IPS DF 6.9 (cell line): ENCODE results near the gene SEMA3F.

Experiments used
- DNase-seq: peaks from one replicate; pipeline ENCODE4 v3.0.0-alpha.2; 2013; ENCODE audit warnings: low read depth, low spot score
- H3K27ac ChIP-seq: one replicate; pipeline ENCODE4 v1.5.1; 2013; ENCODE audit warnings: low read length, control low read depth
- H3K27me3 ChIP-seq: 2 replicates; pipeline ENCODE4 v1.6.1; 2013; ENCODE audit warnings: mild to moderate bottlenecking, low read length; ENCODE audit not compliant: control insufficient read depth, insufficient read depth
- H3K36me3 ChIP-seq: 2 replicates; pipeline ENCODE4 v1.6.1; 2013; ENCODE audit warnings: low read length; ENCODE audit not compliant: control insufficient read depth, insufficient read depth
- H3K4me1 ChIP-seq: 2 replicates; pipeline ENCODE4 v1.6.1; 2013; ENCODE audit warnings: low read length; ENCODE audit not compliant: control insufficient read depth, insufficient read depth
- H3K4me3 ChIP-seq: 2 replicates; pipeline ENCODE4 v1.5.1; 2013; ENCODE audit warnings: mild to moderate bottlenecking, low read length
- H3K9me3 ChIP-seq: 2 replicates; pipeline ENCODE4 v1.6.1; 2013; ENCODE audit warnings: low read length, inconsistent platforms; ENCODE audit not compliant: control insufficient read depth, insufficient read depth
- WGBS: extraction: QIAGEN DNeasy Blood & Tissue Kit; methylation state at CpG from one replicate; pipeline ENCODE4 v1.1.7; 2013; ENCODE audit warnings: mixed read lengths, missing lambda C conversion rate; ENCODE audit not compliant: insufficient read length, insufficient coverage; 5-methylcytosine and 5-hydroxymethylcytosine counted together

The SEMA3F gene

DNA sequence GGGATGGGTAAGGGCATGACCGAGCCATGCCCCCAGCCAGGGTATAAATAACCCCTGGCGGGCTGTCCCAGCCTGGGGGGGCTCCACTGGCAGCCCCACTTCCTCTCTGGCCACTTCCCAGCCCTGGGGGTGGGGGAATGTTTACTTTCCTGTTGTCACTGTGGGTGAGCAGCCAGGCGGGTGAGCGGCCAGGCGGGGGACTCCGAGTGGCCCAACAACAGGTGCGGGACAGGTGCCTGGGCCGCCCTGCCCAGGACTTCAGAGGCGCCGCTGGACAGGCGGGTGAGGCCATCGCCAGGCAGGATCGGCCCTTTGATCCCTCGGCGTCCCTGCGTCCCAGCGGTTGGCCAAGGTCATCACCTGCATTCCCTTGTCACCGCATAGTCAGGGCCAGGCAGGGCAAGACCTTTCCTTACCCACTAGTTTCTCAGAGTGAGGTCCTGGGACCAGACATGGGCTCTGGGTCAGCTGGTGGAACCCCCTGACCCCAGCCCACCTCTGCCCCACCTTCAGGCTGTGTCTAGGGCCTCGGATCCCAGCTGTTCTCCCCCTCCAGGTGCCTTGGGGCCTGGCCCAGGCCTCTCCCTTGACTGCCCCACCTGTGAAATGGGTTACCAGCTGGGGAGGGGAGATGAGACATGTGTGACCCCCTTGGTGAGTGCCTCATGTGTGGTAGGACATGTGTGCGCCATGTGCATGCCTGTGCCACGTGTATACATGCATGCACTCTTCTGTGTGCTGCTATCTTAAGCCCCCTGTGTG is 16.6 kb downstream of the SEMA3F start:
- Histone ChIP-seq H3K36me3 (peaks cover 23% of the 10 kb centered on the region), H3K27ac (no peak overlapping the region), H3K9me3 (no peaks in the 10 kb centered on the region), H3K4me1 (peaks cover 4% of the 10 kb centered on the region; the same call in 1 of the 2 replicates), H3K4me3 (no peak overlapping the region), H3K27me3 (no peaks in the 10 kb centered on the region)
- no peak for DNase-seq
- WGBS = no CpG with 5 or more reads among the region's 21 CpGs

DNA sequence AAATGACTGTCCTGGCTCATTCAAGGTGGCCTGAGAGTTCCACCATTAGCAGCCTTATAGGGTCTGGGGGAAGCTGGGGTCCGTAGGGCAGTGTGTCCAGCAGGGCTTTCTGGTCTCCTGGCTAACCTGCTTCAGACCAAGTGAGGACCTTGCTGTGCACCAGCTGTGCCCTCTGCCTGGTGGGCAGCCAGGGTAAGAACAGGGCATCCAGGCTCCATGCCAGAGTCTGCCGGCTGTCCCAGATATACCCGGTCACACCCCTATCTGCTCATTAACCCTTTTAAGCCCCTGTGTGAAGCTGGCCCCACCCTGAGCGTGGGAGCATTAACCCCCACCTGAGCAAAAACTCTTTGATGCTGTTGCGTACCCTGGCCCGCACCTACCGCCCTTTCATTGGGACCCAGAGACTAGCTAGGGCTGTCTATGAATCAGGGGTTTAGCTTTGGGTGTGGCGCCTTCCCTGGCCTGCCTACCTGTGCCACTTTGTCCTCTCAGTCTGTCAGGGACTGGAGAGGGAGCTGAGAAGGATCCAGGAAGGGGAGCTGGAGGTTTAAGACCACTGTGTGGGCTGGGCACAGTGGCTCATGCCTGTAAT is 17.6 kb downstream of the SEMA3F start:
- no peak for DNase-seq
- peaks cover 28% of the 10 kb centered on the region for H3K36me3 ChIP-seq
- no CpG with 5 or more reads among the region's 8 CpGs for WGBS
- H3K27me3 ChIP-seq = no peaks in the 10 kb centered on the region
- H3K27ac ChIP-seq = no peak overlapping the region
- H3K9me3 ChIP-seq = no peaks in the 10 kb centered on the region
- no peak overlapping the region for H3K4me3 ChIP-seq
- H3K4me1 ChIP-seq = peaks cover 4% of the 10 kb centered on the region; the same call in 1 of the 2 replicates

DNA sequence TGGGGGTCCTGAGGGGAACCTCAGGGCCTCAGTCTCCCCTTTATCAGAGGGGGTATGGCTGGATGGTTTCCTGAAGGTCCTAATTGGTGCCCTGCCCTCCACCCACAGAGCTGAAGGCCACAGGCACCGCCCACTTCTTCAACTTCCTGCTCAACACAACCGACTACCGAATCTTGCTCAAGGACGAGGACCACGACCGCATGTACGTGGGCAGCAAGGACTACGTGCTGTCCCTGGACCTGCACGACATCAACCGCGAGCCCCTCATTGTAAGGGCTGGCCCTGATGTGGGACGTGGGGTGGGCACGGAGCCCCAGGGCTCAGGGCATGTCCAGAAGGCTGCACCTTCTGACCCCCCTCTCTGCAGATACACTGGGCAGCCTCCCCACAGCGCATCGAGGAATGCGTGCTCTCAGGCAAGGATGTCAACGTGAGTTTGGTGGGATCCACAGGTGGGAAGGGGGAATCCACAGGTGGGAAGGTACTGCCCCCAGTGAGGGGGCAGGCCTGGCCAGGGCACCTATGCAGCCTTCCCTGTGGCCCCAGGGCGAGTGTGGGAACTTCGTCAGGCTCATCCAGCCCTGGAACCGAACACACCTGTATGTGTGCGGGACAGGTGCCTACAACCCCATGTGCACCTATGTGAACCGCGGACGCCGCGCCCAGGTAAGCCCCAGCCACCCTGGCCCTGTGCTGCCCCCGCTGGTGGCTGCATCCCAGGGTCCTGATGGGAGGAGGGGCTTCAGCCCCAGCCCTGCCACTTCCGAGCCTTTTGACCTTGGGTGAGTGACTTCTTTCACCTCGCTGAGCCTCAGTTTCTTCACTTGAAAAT is 18.8 kb downstream of the SEMA3F start:
- WGBS = no CpG with 5 or more reads among the region's 29 CpGs
- no peak for DNase-seq
- Histone ChIP-seq H3K36me3 (peaks cover 28% of the 10 kb centered on the region), H3K4me3 (no peak overlapping the region), H3K27ac (no peak overlapping the region), H3K4me1 (peaks cover 4% of the 10 kb centered on the region; the same call in 1 of the 2 replicates), H3K9me3 (no peaks in the 10 kb centered on the region), H3K27me3 (no peaks in the 10 kb centered on the region)

GRCh38 chr3:50174517-50174895 is 19.4 kb downstream of the SEMA3F start:
- no peak overlapping the region for H3K4me3 ChIP-seq
- WGBS = no CpG with 5 or more reads among the region's 7 CpGs
- H3K36me3 ChIP-seq = peaks cover 28% of the 10 kb centered on the region
- peaks cover 4% of the 10 kb centered on the region; the same call in 1 of the 2 replicates for H3K4me1 ChIP-seq
- no peak for DNase-seq
- H3K27me3 ChIP-seq = no peaks in the 10 kb centered on the region
- H3K9me3 ChIP-seq = no peaks in the 10 kb centered on the region
- H3K27ac ChIP-seq = no peak overlapping the region

DNA sequence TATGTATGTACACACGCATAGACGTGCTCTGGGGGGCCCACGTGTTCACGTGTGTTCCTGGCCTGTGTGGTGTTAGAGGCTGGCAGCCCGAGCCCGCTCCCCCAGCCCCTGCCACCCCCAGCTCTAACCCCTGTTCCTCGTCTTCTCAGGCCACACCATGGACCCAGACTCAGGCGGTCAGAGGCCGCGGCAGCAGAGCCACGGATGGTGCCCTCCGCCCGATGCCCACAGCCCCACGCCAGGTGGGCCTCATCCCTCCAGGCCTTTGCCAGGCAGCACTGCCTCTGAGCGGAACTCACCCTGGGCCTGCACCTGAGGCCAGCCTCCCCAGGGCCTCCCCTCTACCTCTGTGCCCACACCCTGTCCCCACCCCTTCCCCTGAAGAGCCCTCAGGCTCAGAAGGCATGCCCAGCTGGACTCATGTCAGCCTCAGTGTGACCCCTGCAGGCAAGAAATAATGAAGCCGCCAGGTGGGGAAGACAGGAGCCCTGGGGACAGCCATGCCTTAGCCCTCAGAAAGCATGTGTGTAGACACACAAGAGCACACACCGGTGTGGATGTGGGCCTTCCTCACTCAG is 19.9 kb downstream of the SEMA3F start:
- H3K27ac ChIP-seq = no peak overlapping the region
- H3K4me3 ChIP-seq = no peak overlapping the region
- DNase-seq = no peak
- no peaks in the 10 kb centered on the region for H3K9me3 ChIP-seq
- H3K36me3 ChIP-seq = peaks cover 28% of the 10 kb centered on the region
- H3K27me3 ChIP-seq = no peaks in the 10 kb centered on the region
- H3K4me1 ChIP-seq = peaks cover 4% of the 10 kb centered on the region; the same call in 1 of the 2 replicates
- no CpG with 5 or more reads among the region's 17 CpGs for WGBS

DNA sequence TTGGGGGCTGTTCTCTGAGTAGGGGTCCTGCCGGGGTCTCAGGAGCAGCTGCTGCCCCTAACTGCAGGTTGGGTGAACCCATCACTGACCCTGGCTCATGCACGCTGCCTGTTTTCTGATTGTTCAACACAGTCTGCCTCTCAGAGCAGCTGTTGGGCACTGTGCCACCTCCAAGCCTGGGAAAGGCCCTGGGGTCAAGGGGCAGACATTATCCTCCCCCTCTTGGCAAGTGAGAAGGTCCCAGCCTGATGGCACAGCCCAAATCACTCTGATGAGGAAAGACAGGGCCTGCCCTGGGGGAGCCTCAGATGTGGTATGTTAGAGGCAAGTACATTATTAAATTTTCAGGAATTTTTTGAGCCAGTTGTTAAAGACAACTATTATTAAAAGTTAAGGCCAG is 22.2 kb downstream of the SEMA3F start:
- no peaks in the 10 kb centered on the region for H3K4me1 ChIP-seq
- no peak overlapping the region for H3K4me3 ChIP-seq
- WGBS = no CpG with 5 or more reads among the region's 2 CpGs
- no peaks in the 10 kb centered on the region for H3K9me3 ChIP-seq
- peaks cover 33% of the 10 kb centered on the region for H3K36me3 ChIP-seq
- H3K27ac ChIP-seq = no peak overlapping the region
- no peak for DNase-seq
- no peaks in the 10 kb centered on the region for H3K27me3 ChIP-seq

- no peak overlapping the region for H3K27ac ChIP-seq
Measured at GRCh38 chr3:50179710-50180109, 24.6 kb downstream of the SEMA3F start.

DNA sequence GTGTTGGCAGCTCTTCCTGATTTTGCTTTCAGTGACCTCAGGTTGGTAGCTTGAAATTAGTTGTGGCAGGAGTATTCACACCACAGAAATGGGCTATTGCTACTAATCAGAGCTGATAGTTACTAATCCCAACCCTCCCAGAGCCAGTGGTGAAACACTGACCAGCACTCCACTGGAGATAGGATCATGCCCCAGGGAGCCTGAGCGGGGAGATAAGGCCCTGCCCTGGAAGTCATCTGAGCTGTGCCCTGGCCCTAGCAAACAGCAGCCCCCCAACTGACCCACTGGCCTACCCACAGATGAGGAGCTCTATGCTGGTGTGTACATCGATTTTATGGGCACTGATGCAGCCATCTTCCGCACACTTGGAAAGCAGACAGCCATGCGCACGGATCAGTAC is 26.9 kb downstream of the SEMA3F start:
- no peak overlapping the region for H3K27ac ChIP-seq
- no CpG with 5 or more reads among the region's 5 CpGs for WGBS
- H3K4me3 ChIP-seq = no peak overlapping the region
- H3K9me3 ChIP-seq = no peaks in the 10 kb centered on the region
- peaks cover 36% of the 10 kb centered on the region for H3K36me3 ChIP-seq
- H3K4me1 ChIP-seq = no peaks in the 10 kb centered on the region
- H3K27me3 ChIP-seq = no peaks in the 10 kb centered on the region
- no peak for DNase-seq

More at GRCh38 chr3:50179710-50180109, 24.6 kb downstream of the SEMA3F start:
- H3K36me3 ChIP-seq = peaks cover 38% of the 10 kb centered on the region
- no peaks in the 10 kb centered on the region for H3K4me1 ChIP-seq
- no peak for DNase-seq
- no peaks in the 10 kb centered on the region for H3K27me3 ChIP-seq
- no peak overlapping the region for H3K4me3 ChIP-seq
- H3K9me3 ChIP-seq = no peaks in the 10 kb centered on the region
- no CpG with 5 or more reads among the region's 2 CpGs for WGBS

DNA sequence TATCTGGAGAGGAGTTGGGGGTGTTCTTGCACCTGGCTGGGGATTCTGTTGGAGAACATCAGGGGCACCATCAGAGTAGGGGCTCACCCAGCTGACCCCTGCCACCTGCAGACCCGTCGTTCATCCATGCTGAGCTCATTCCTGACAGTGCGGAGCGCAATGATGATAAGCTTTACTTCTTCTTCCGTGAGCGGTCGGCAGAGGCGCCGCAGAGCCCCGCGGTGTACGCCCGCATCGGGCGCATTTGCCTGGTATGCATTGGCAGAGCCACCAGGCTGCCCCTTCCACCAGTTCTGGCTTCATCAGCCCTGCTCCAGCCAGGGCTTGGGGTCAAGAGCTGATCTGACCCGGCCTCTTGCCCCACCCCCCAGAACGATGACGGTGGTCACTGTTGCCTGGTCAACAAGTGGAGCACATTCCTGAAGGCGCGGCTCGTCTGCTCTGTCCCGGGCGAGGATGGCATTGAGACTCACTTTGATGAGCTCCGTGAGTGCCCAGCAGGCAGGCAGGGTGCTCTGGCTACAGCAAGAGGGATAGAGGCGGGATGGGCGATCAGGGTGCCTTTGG is 27.5 kb downstream of the SEMA3F start:
- Histone ChIP-seq H3K36me3 (peaks cover 33% of the 10 kb centered on the region), H3K27ac (no peak overlapping the region), H3K4me3 (no peak overlapping the region), H3K27me3 (no peaks in the 10 kb centered on the region), H3K9me3 (no peaks in the 10 kb centered on the region), H3K4me1 (no peaks in the 10 kb centered on the region)
- no CpG with 5 or more reads among the region's 26 CpGs for WGBS
- no peak for DNase-seq

DNA sequence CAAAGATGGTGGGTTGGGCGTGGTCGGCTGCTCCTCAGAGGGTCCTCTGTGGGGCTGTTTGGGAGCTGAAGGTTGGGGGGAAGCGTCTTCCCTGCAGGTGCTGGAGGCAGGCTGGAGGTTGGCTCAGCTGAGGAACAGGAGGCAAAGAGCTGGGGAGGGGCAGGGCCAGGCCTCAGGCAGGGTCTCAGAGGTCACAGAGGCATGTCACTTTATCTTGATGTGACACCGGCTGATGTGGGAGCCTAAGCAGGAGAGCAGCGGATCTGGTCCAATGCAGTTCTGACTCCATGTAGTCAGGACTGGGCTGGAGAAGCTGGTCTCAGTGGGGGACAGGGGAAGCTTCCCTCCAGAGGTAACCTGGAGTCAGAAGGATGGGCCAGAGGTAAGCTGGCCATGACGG is 28.6 kb downstream of the SEMA3F start:
- peaks cover 33% of the 10 kb centered on the region for H3K36me3 ChIP-seq
- no peak for DNase-seq
- H3K4me3 ChIP-seq = no peak overlapping the region
- WGBS = no CpG with 5 or more reads among the region's 6 CpGs
- no peaks in the 10 kb centered on the region for H3K27me3 ChIP-seq
- H3K27ac ChIP-seq = no peak overlapping the region
- no peaks in the 10 kb centered on the region for H3K9me3 ChIP-seq
- no peaks in the 10 kb centered on the region for H3K4me1 ChIP-seq
